ENCODE results near the gene SLC7A5.
"Not testable (repeated sequence)": the region's sequence is repeated elsewhere in the genome, so short reads cannot be mapped to it uniquely, and the experiment has no call there.

Gene SLC7A5

GRCh38 chr16:87832741-87833502, 36.4 kb downstream of the SLC7A5 start:
- ATAC-seq: peak in 1 of 2 donors; percentile 1

GRCh38 chr16:87832137-87832527, 37.2 kb downstream of the SLC7A5 start:
- no peak for ATAC-seq

GRCh38 chr16:87831421-87832136, 37.7 kb downstream of the SLC7A5 start:
- ATAC-seq: no peak

DNA sequence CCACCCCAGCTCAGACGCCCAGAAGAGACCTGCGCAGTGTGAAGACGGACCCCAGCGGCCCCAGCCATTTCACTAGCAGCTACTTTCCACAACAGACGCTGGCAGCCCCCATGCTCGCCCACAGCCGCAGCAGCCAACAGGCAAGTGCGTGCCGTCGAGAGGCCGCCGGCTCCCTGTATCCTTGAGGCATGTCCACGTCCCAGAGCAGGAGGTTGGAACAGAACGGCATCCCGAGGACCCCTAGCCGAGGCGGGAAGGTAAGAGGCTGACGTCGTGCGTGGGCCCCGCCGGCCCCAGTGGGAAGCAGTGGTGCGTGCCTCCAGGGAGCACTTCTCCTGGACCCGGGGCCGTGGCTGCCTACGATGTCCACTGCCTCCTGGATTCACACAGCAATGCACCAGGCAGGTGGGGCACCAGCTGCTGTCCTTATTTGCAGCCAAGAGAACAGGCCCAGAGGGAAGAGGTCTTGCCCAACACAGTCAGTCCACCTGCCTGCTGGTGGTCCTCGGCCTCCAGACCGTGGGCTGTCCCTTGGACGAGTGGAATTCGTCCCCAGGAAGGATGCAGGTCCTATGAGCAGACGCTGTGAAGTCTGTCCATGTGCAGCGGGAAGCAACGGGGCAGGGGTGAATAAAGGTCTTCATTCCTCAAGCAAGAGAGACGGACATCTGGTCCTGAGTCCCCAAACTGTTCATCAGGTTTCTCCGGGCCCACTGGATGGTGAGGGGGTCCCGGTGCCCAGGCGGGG, 38.5 kb downstream of the SLC7A5 start:
- no peak for ATAC-seq

DNA sequence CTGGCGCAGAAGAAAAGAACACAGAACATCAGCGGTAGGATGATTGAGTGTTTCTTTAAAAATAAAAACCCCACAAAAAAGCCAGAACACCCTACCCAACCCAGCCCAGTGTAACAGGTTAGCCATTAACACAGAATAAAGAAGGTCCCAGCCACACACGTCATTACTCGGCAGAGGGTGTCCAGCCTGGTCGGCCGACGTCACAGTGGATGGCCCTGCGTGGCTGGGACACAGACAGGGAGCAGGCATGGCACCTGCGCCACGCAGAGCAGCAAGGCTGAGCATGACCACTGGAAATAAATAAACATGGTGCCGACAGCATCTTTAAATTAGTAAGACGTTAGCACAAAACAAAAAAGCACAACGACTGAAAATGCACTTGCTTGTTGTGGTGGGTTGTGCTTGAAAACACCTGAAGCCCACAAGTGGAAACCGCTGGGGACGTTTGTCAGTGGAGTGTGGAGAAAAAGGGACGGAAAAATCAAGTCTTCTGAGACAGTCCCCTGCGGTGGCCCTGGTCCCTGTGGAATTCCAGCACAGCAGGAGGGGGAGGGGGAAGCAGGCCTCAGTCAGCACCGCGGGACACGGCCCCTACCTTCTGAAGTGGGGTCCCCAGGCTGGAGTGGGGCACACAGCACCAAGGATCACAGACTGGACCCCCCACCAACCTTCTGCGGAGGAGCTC, 39.2 kb downstream of the SLC7A5 start:
- ATAC-seq: no peak

GRCh38 chr16:87829622-87829980, 39.7 kb downstream of the SLC7A5 start:
- no peak for ATAC-seq

DNA sequence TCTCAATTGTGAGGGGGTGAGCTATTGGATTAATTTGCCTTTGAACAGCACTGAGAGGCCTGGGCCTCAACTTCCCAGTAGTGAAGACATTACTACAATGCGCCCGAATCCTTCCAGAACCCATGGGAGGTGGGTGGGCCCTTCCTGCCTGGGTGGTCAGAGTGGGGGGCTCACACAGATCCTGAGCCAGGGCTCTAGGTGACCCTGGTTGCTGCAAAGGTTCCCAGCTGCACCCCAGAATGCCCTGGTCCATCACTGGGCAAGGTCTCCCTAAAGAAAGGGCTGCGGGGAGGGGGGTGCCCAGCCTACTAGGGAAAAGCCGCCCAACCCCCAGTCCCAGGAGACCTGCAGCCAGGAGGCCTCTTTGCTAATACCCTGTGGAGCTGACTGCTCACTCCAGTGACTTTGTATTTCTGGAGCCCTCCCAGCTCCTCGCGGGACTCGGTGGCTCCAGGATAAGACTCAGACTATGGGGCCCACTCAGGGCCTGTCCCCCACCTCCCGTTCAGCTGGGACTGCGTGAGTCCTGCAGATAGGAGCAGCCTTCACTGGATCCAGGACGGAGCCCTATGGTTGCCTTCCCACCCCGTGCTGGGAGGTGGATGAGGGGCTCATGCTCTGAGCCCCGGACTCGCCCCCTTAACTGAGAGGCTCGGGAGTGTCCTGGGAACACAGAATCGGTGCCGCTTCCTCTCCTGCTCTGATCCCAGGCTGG, 40.2 kb downstream of the SLC7A5 start:
- no peak for ATAC-seq

- ATAC-seq: peak in 1 of 2 donors; percentile 3
These were observed 41.0 kb downstream of the SLC7A5 start for GRCh38 chr16:87828071-87828906.

GRCh38 chr16:87827588-87827915, 41.8 kb downstream of the SLC7A5 start:
- ATAC-seq: not testable (repeated sequence)

GRCh38 chr16:87826798-87827587, 42.3 kb downstream of the SLC7A5 start:
- ATAC-seq: peak in 1 of 2 donors; percentile 3

DNA sequence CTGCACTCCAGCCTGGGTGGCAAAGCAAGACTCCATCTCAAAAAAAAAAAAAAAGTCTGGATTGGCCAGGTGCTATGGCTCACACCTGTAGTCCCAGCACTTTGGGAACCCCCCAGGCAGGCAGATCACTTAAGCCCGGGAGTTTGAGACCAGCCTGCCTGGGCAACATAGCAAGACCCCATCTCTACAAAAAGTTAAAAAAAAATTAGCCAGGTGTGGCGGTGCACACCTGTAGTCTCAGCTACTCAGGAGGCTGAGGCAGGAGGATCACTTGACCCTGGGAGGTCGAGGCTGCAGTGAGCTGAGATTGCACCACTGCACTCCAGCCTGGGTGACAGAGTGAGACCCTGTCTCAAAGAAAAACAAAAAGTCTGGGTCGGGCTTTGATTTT, 42.9 kb downstream of the SLC7A5 start:
- ATAC-seq: not testable (repeated sequence)

DNA sequence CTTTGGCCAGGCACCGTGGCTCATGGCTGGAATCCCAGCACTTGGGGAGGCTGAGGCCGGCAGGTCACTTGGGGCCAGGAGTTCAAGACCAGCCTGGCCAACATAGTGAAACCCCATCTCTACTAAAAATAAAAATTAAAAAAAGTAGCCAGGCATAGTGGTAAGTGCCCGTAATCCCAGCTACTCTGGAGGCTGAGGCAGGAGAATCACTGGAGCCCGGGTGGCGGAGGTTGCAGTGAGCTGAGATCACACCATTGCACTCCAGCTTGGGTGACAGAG, 43.5 kb downstream of the SLC7A5 start:
- ATAC-seq: not testable (repeated sequence)

- no peak for ATAC-seq
These were observed 44.1 kb downstream of the SLC7A5 start for GRCh38 chr16:87824991-87825841.

GRCh38 chr16:87824016-87824990, 45.0 kb downstream of the SLC7A5 start:
- peak; percentile 1 to 2 for ATAC-seq

- no peak for ATAC-seq
These were observed 46.0 kb downstream of the SLC7A5 start for GRCh38 chr16:87823181-87823929.

GRCh38 chr16:87822108-87822970, 47.0 kb downstream of the SLC7A5 start:
- no peak for ATAC-seq

Measured in activated CD4-positive, CD25-positive, alpha-beta regulatory T cell treated with anti-CD3 and anti-CD28 coated beads, Interleukin-2, amount 50 U/mL, for 24 hours (primary cell).